Testis (tissue), 3 donors: ENCODE measurements around the gene SYT12. TPM values are rescaled to one million over a fixed set of nuclear protein-coding genes. Genes with fewer than 3 reads are reported as not detected.

ENCODE experiments used
- DNase-seq: peaks from one replicate; pipeline ENCODE4 v3.0.0-alpha.2; 2019
- H3K27ac ChIP-seq, 2 donors: fragments of 200-600 bp; sonication (generic); one replicate each; pipeline ENCODE4 v1.5.1; 2019
- H3K27me3 ChIP-seq: fragments of 200-600 bp; sonication (generic); one replicate; pipeline ENCODE4 v1.5.1; 2019
- H3K36me3 ChIP-seq: fragments of 200-600 bp; sonication (generic); one replicate; pipeline ENCODE4 v1.5.1; 2017; ENCODE audit warnings: low read depth; ENCODE audit errors: missing control alignments
- H3K4me1 ChIP-seq: fragments of 200-600 bp; sonication (generic); one replicate; pipeline ENCODE4 v1.5.1; 2019
- H3K4me3 ChIP-seq, 2 donors: fragments of 200-600 bp; sonication (generic); one replicate each; pipeline ENCODE4 v1.5.1; 2017 to 2019
- H3K9me3 ChIP-seq: fragments of 200-600 bp; sonication (generic); one replicate; pipeline ENCODE4 v1.5.1; 2017
- POLR2A ChIP-seq: fragments of 450-650 bp; IDR thresholded peaks from one replicate; pipeline ENCODE4 v1.6.1; 2017; ENCODE audit warnings: antibody characterized with exemption, mild to moderate bottlenecking, moderate library complexity
- WGBS, 2 donors: methylation state at CpG; one replicate each; pipeline ENCODE4 v1.1.5; 2018; 5-methylcytosine and 5-hydroxymethylcytosine counted together
- intact Hi-C: fragments of 100-400 bp; cut with DNase I; formaldehyde crosslinking; loops from one replicate; pipeline ENCODE4 v1.15.1; 2023; ENCODE audit warnings: low total_unique reads
- polyA plus RNA-seq: library from polyadenylated mRNA; stranded (reverse); fragments of 350-450 nt; fragmentation: Illumina TruSeq; extraction: RNeasy Lipid Tissue Mini Kit (QIAGEN cat#74804); gene quantifications from one replicate; pipeline ENCODE4 v1.2.3, GENCODE V29; 2014; ENCODE audit warnings: low read depth, low replicate concordance; ENCODE audit not compliant: insufficient read depth
- total RNA-seq, 2 donors: library from RNA; depleted of rRNA; stranded (reverse); fragments of >200 nt; gene quantifications; one replicate each; pipeline ENCODE4 v1.2.3, GENCODE V29; 2016
- TF ChIP-seq, protein P1 (sequence below), 3 experiments: fragments of 450-650 bp in 2 of 3; fragments of 200-600 bp in 1 of 3; sonication (generic) in 1 of 3; IDR thresholded peaks; one replicate each; pipeline ENCODE4 v1.5.1; 2016 to 2019; ENCODE audit warnings: antibody characterized with exemption in 3 of 3, mild to moderate bottlenecking in 2 of 3, moderate library complexity in 1 of 3

Gene SYT12
- total and polyA plus RNA-seq, 3 donors from 2014 or later: 3.4 to 4.2 (median 3.7) TPM

DNA sequence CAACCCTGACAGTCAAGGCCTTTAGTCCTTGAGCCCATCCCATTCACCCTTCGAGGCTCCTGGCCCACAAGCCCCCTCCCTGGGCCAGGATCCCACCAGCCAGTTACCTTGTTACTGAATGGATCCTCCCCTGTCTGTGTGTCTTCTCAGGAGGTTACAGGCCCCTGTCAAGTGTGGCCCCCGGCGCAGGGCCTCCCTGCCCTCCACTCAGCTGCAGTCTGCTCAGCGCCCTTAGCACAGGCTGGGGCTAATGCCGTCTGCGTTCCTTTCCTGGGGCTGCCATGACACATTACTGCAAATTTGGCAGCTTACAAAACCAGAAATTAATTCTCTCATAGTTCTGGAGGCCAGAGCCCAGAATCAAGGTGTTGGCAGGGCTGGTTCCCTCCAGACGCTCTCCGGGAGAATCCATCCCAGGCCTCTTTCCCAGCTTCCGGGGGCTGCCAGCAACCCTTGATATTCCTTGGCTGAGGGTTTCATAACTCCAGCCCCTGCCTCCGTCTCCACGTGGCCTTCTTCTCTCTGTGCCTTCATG lies 9.4 kb upstream of the SYT12 start:
- intact Hi-C loops: no loop called here
- 86 to 87% methylated on average over 11 of the region's 11 CpGs for WGBS, 2 donors
- no peaks in the 10 kb centered on the region for H3K4me1 ChIP-seq

DNA sequence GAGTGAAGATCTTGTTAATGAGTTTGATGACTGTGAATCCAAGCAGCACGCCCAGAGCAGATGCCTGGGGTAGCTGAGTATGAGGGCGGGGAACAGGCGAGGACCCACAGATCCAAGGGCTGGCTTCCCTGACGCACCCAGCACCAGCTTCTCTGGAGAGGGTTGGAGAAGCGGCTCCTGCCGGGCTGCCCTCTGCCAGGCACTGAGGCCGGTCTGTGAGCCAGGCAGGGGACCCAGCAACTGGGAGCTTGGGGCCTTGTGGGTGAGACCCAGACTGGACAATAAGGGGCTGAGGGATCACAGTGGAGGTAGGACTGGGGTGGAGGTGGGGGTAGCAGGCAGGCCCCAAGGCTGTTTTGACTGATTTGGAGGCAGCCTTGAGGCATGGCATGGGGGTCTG lies 8.6 kb upstream of the SYT12 start:
- H3K27me3 ChIP-seq: no peaks in the 10 kb centered on the region
- WGBS, 2 donors: 91 to 96% methylated on average over 7 of the region's 7 CpGs

More for the DNA sequence above, 9.4 kb upstream of the SYT12 start:
- Histone ChIP-seq H3K27ac (no peak overlapping the region), H3K4me3 (no peak overlapping the region), H3K9me3 (no peaks in the 10 kb centered on the region), H3K27me3 (no peaks in the 10 kb centered on the region), H3K36me3 (no peaks in the 10 kb centered on the region)
- no peak for DNase-seq
- TF ChIP-seq POLR2A: no peak
- TF ChIP-seq, protein P1, sequence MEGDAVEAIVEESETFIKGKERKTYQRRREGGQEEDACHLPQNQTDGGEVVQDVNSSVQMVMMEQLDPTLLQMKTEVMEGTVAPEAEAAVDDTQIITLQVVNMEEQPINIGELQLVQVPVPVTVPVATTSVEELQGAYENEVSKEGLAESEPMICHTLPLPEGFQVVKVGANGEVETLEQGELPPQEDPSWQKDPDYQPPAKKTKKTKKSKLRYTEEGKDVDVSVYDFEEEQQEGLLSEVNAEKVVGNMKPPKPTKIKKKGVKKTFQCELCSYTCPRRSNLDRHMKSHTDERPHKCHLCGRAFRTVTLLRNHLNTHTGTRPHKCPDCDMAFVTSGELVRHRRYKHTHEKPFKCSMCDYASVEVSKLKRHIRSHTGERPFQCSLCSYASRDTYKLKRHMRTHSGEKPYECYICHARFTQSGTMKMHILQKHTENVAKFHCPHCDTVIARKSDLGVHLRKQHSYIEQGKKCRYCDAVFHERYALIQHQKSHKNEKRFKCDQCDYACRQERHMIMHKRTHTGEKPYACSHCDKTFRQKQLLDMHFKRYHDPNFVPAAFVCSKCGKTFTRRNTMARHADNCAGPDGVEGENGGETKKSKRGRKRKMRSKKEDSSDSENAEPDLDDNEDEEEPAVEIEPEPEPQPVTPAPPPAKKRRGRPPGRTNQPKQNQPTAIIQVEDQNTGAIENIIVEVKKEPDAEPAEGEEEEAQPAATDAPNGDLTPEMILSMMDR (IDR thresholded peaks at IDR 0.05): no peak

DNA sequence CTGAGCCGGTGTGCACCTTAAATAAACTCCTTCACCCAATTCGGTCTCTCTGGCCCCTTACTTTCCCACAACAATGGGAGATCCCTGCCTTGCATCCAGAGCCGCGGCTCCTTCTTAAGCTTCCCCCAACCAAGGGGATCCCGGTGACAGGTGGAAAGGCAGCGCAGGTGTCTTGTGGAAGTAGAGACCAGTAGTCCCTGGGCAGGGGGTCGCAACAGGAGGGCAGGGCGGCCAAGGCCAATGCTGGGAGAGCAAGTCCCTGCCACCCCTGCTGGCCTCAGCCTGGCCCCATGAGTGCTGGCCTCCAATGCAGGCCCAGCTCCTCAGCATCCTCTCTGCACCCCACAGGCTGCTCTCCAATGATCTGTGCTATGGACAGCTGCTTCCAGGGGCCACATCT lies 7.9 kb upstream of the SYT12 start:
- Histone ChIP-seq H3K4me1 (no peaks in the 10 kb centered on the region), H3K27me3 (no peaks in the 10 kb centered on the region), H3K27ac (no peak overlapping the region), H3K4me3 (no peak overlapping the region), H3K36me3 (no peaks in the 10 kb centered on the region), H3K9me3 (no peaks in the 10 kb centered on the region)
- TF ChIP-seq, protein P1 (IDR thresholded peaks at IDR 0.05): no peak
- no peak for TF ChIP-seq POLR2A
- DNase-seq: no peak
- WGBS, 2 donors: 92 to 93% methylated on average over 8 of the region's 8 CpGs
- intact Hi-C loops: no loop called here

More for the DNA sequence above, 8.6 kb upstream of the SYT12 start:
- H3K36me3 ChIP-seq: no peaks in the 10 kb centered on the region
- TF ChIP-seq, protein P1 (IDR thresholded peaks at IDR 0.05): no peak
- TF ChIP-seq POLR2A: no peak
- intact Hi-C loops: no loop called here
- H3K4me3 ChIP-seq: no peak overlapping the region
- no peaks in the 10 kb centered on the region for H3K4me1 ChIP-seq
- no peak overlapping the region for H3K27ac ChIP-seq
- H3K9me3 ChIP-seq: no peaks in the 10 kb centered on the region
- no peak for DNase-seq

DNA sequence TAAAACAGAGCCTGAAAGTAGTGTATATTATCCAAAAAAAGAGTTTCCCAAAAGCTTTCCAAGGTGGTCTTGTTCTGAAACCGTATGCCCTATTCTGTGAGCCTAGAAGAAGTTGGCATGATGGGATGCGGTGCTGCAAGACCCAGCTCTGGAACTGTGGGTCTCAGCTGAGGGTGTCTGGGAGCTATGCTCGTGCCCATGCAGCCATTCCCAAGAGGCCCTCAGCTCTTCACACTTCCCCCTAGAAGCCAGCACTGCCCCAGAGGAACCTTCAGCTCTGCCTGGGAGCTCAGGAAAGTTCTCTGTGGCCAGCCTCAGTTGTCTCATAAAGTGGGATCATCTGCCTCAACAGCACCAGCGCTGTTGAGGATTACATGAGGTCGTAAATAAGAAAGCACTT lies 6.4 kb upstream of the SYT12 start:
- no peak for DNase-seq
- Histone ChIP-seq H3K36me3 (no peaks in the 10 kb centered on the region), H3K27me3 (no peaks in the 10 kb centered on the region), H3K4me3 (no peak overlapping the region), H3K9me3 (no peaks in the 10 kb centered on the region), H3K4me1 (no peaks in the 10 kb centered on the region), H3K27ac (no peak overlapping the region)
- no peak for TF ChIP-seq POLR2A
- TF ChIP-seq, protein P1 (IDR thresholded peaks at IDR 0.05): no peak
- intact Hi-C loops: no loop called here
- WGBS, 2 donors: 87 to 89% methylated on average over 5 of the region's 5 CpGs

DNA sequence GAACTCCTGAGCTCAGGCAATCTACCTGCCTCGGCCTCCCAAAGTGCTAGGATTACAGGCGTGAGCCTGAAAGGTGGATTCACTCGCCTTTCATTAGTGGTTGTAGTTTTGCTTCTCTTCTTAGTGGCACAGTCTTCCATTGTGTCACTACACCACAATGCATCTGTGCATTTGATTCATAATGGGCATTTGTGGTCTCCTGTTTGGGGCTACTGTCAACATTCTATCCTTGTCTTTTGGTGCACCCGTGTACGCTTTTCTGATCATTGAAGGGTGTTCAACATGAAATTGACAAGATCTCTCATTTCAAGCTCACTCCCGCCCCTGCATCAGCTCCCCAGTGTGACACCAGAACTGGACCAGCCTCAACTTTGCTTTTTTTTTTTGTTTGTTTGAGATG lies 2.0 kb upstream of the SYT12 start:
- H3K4me1 ChIP-seq: peaks cover 8% of the 10 kb centered on the region
- DNase-seq: no peak

More for the DNA sequence above, 2.0 kb upstream of the SYT12 start:
- Histone ChIP-seq H3K36me3 (no peaks in the 10 kb centered on the region), H3K9me3 (no peaks in the 10 kb centered on the region), H3K27me3 (no peaks in the 10 kb centered on the region), H3K27ac (no peak overlapping the region), H3K4me3 (no peak overlapping the region)
- 88 to 90% methylated on average over 6 of the region's 6 CpGs for WGBS, 2 donors
- intact Hi-C loops: no loop called here
- no peak for TF ChIP-seq POLR2A
- TF ChIP-seq, protein P1 (IDR thresholded peaks at IDR 0.05): no peak
